Tibial artery (tissue), 4 donors: ENCODE measurements around the gene ERBB4.

ENCODE experiments used
- DNase-seq, 2 donors: peaks; one replicate each; pipeline ENCODE4 v3.0.0-alpha.2; 2019
- H3K27ac ChIP-seq, 2 donors: fragments of 200-600 bp; sonication (generic) in 1 of 2; 1 replicate in 1 of 2; 2 replicates in 1 of 2; pipeline ENCODE4 v1.5.1; 2018 to 2019; ENCODE audit warnings: mild to moderate bottlenecking in 1 of 2
- H3K27me3 ChIP-seq, 2 donors: fragments of 200-600 bp; sonication (generic) in 1 of 2; one replicate each; pipeline versions ENCODE4 v1.5.1 to v1.6.0; 2016 to 2019
- H3K36me3 ChIP-seq, 3 donors: fragments of 200-600 bp; sonication (generic) in 2 of 3; one replicate each; pipeline ENCODE4 v1.5.1; 2016 to 2019; ENCODE audit warnings: mild to moderate bottlenecking in 2 of 3
- H3K4me1 ChIP-seq, 4 donors: fragments of 200-600 bp; sonication (generic) in 2 of 4; 1 replicate in 3 of 4; 2 replicates in 1 of 4; pipeline ENCODE4 v1.5.1; 2016 to 2019
- H3K4me3 ChIP-seq, 2 donors: fragments of 200-600 bp; sonication (generic) in 1 of 2; 1 replicate in 1 of 2; 2 replicates in 1 of 2; pipeline ENCODE4 v1.5.1; 2018 to 2019; ENCODE audit warnings: mild to moderate bottlenecking in 2 of 2
- H3K9me3 ChIP-seq, 3 donors: fragments of 200-600 bp; sonication (generic) in 1 of 3; one replicate each; pipeline ENCODE4 v1.5.1; 2016 to 2019
- CTCF ChIP-seq, 2 experiments: fragments of 200-600 bp in 1 of 2; fragments of 450-650 bp in 1 of 2; IDR thresholded peaks; one replicate each; pipeline ENCODE4 v1.5.1; 2017 to 2019; ENCODE audit warnings: antibody characterized with exemption in 2 of 2, mild to moderate bottlenecking in 1 of 2, moderate library complexity in 1 of 2
- intact Hi-C: fragments of 100-400 bp; cut with DNase I; formaldehyde crosslinking; loops from one replicate; pipeline ENCODE4 v1.15.0; 2023; ENCODE audit warnings: low total_unique reads

ERBB4 gene

GRCh38 chr2:212299943-212300342, 238.7 kb downstream of the ERBB4 start:
- DNase-seq: no peak
- H3K27ac ChIP-seq: no peak overlapping the region
- TF ChIP-seq CTCF (IDR thresholded peaks at IDR 0.05): no peak

GRCh38 chr2:212299333-212299732, 239.3 kb downstream of the ERBB4 start:
- Histone ChIP-seq H3K9me3 (no peaks in the 10 kb centered on the region), H3K4me3 (no peak overlapping the region), H3K27ac (no peak overlapping the region), H3K27me3 (no peaks in the 10 kb centered on the region), H3K36me3 (no peaks in the 10 kb centered on the region), H3K4me1 (no peaks in the 10 kb centered on the region)
- intact Hi-C loops: no loop called here
- no peak for TF ChIP-seq CTCF (IDR thresholded peaks at IDR 0.05)
- DNase-seq: no peak

More at GRCh38 chr2:212299943-212300342, 238.7 kb downstream of the ERBB4 start:
- no peaks in the 10 kb centered on the region for H3K27me3 ChIP-seq
- no peaks in the 10 kb centered on the region for H3K9me3 ChIP-seq
- no peak overlapping the region for H3K4me3 ChIP-seq
- H3K36me3 ChIP-seq: no peaks in the 10 kb centered on the region
- no peaks in the 10 kb centered on the region for H3K4me1 ChIP-seq
- intact Hi-C loops: no loop called here

GRCh38 chr2:212295571-212295970, 243.0 kb downstream of the ERBB4 start:
- TF ChIP-seq CTCF (IDR thresholded peaks at IDR 0.05): no peak
- DNase-seq: no peak
- H3K36me3 ChIP-seq: no peaks in the 10 kb centered on the region
- no peak overlapping the region for H3K4me3 ChIP-seq
- no peaks in the 10 kb centered on the region for H3K4me1 ChIP-seq
- no peaks in the 10 kb centered on the region for H3K27me3 ChIP-seq
- H3K9me3 ChIP-seq: no peaks in the 10 kb centered on the region
- H3K27ac ChIP-seq: no peak overlapping the region
- intact Hi-C loops: no loop called here

- H3K36me3 ChIP-seq: no peaks in the 10 kb centered on the region
- no peaks in the 10 kb centered on the region for H3K27me3 ChIP-seq
- H3K4me1 ChIP-seq: no peaks in the 10 kb centered on the region
- intact Hi-C loops: no loop called here
- H3K9me3 ChIP-seq: no peaks in the 10 kb centered on the region
- DNase-seq: no peak
- no peak overlapping the region for H3K27ac ChIP-seq
- H3K4me3 ChIP-seq: no peak overlapping the region
- TF ChIP-seq CTCF (IDR thresholded peaks at IDR 0.05): no peak
Measured at GRCh38 chr2:212294816-212295215, 243.8 kb downstream of the ERBB4 start.

- no peaks in the 10 kb centered on the region for H3K9me3 ChIP-seq
- H3K27ac ChIP-seq: no peak overlapping the region
- intact Hi-C loops: no loop called here
- peaks cover 0 to under 1% (median 0%) of the 10 kb centered on the region in 4 donors for H3K4me1 ChIP-seq
- no peaks in the 10 kb centered on the region for H3K36me3 ChIP-seq
- no peak overlapping the region for H3K4me3 ChIP-seq
- DNase-seq: no peak
- no peaks in the 10 kb centered on the region for H3K27me3 ChIP-seq
- no peak for TF ChIP-seq CTCF (IDR thresholded peaks at IDR 0.05)
Measured at GRCh38 chr2:212289301-212289700, 249.3 kb downstream of the ERBB4 start.

GRCh38 chr2:212288308-212288707, 250.3 kb downstream of the ERBB4 start:
- H3K27ac ChIP-seq: no peak overlapping the region
- peaks cover 0 to 10% (median 0%) of the 10 kb centered on the region in 4 donors for H3K4me1 ChIP-seq
- no peaks in the 10 kb centered on the region for H3K9me3 ChIP-seq
- intact Hi-C loops: no loop called here
- no peaks in the 10 kb centered on the region for H3K36me3 ChIP-seq
- TF ChIP-seq CTCF (IDR thresholded peaks at IDR 0.05): no peak
- no peak overlapping the region for H3K4me3 ChIP-seq
- no peaks in the 10 kb centered on the region for H3K27me3 ChIP-seq
- no peak for DNase-seq
